22Rv1 (cell line): ENCODE data around the gene IFT81.

Experiments used
- CTCF ChIP-seq: fragments of 450-650 bp; IDR thresholded peaks from 2 replicates; pipeline ENCODE4 v1.5.1; 2017; ENCODE audit warnings: mild to moderate bottlenecking
- ZFX ChIP-seq: fragments of 450-650 bp; IDR thresholded peaks from 2 replicates; pipeline ENCODE4 v1.6.1; 2017; ENCODE audit warnings: antibody characterized with exemption, borderline replicate concordance

DNA sequence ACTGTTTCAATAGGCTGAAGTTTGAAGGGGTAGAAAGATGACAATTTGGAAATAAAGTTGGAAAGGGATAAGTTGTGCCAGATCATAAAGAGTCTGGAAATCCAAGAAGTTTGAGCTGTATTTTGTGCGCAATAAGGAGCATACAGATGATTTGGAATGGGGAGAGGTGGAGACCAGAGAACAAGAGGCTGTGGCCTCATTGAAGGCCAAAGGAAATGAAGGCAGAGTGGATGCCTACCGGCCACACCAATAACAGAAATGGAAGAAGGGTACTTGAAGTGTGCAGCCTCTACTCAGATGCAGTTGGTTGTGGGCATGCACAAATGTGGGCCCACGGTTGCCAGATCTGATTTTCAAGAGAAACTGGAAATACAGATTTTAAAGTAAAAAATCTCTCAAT is 2.4 kb downstream of the IFT81 start:
- no peak for TF ChIP-seq CTCF
- TF ChIP-seq ZFX, result no peak
